ENCODE data around the gene SPINK6. TPM values are rescaled to one million over a fixed set of nuclear protein-coding genes. Genes with fewer than 3 reads are reported as not detected.

The SPINK6 gene
- total RNA-seq, 1 donor: not detected

Small RNA genes lying within 50 kb of the gene (small RNA-seq; reads per million reads assigned to genes)
- gene HMGN1P16: not detected

Other genes starting within 250 kb of the SPINK6 start
- gene SPINK5, start 139.1 kb upstream of the SPINK6 start, total RNA-seq: under 0.01 TPM in 1 of 2 replicates, not detected in the other
- not detected in 2 replicates for gene SPINK14, start 34.5 kb upstream of the SPINK6 start, total RNA-seq
- gene MARCOL, start 35.5 kb downstream of the SPINK6 start, total RNA-seq: not detected in 2 replicates
- gene SPINK13, start 65.8 kb downstream of the SPINK6 start, total RNA-seq: not detected in 2 replicates
- not detected in 2 replicates for gene SPINK7, start 109.4 kb downstream of the SPINK6 start, total RNA-seq
- not detected in 2 replicates for gene SPINK9, start 132.5 kb downstream of the SPINK6 start, total RNA-seq
- 74.7 and 99.5 TPM in 2 replicates for gene FBXO38, start 180.9 kb downstream of the SPINK6 start, total RNA-seq

Measured in fibroblast of villous mesenchyme (primary cell).